ENCODE data around the gene MORF4L1.
"Not testable (repeated sequence)": the region's sequence is repeated elsewhere in the genome, so short reads cannot be mapped to it uniquely, and the experiment has no call there.

MORF4L1 gene

GRCh38 chr15:78927077-78927790 lies 54.5 kb downstream of the MORF4L1 start:
- DNase-seq: no peak

GRCh38 chr15:78928176-78928575 lies 55.5 kb downstream of the MORF4L1 start:
- not testable (repeated sequence) for DNase-seq

GRCh38 chr15:78928616-78929093 lies 56.0 kb downstream of the MORF4L1 start:
- DNase-seq: no peak

- DNase-seq: no peak
These were observed 57.0 kb downstream of the MORF4L1 start for GRCh38 chr15:78929536-78930264.

GRCh38 chr15:78930577-78931388 lies 58.1 kb downstream of the MORF4L1 start:
- no peak for DNase-seq

- no peak for DNase-seq
These were observed 59.0 kb downstream of the MORF4L1 start for GRCh38 chr15:78931439-78932257.

GRCh38 chr15:78932258-78932808 lies 59.6 kb downstream of the MORF4L1 start:
- DNase-seq: no peak

- DNase-seq: no peak
These were observed 60.6 kb downstream of the MORF4L1 start for GRCh38 chr15:78933187-78933822.

GRCh38 chr15:78933823-78934654 lies 61.3 kb downstream of the MORF4L1 start:
- no peak for DNase-seq

GRCh38 chr15:78934655-78935023 lies 61.9 kb downstream of the MORF4L1 start:
- DNase-seq: no peak

- DNase-seq: no peak
These were observed 64.5 kb downstream of the MORF4L1 start for GRCh38 chr15:78937132-78937739.

- DNase-seq: no peak
These were observed 66.2 kb downstream of the MORF4L1 start for GRCh38 chr15:78938658-78939488.

GRCh38 chr15:78942741-78943140 lies 70.1 kb downstream of the MORF4L1 start:
- no peak for DNase-seq

- no peak for DNase-seq
These were observed 71.0 kb downstream of the MORF4L1 start for GRCh38 chr15:78943692-78944091.

- no peak for DNase-seq
These were observed 71.5 kb downstream of the MORF4L1 start for GRCh38 chr15:78944202-78944625.

- DNase-seq: peak; percentile 29
These were observed 72.1 kb downstream of the MORF4L1 start, which contains the start of gene CTSH for GRCh38 chr15:78944669-78945407. Gene CTSH, minus strand, starts transcription at chr15:78945046. Its CDS starts 65 bp downstream, at chr15:78944981.

- no peak for DNase-seq
These were observed 73.8 kb downstream of the MORF4L1 start for GRCh38 chr15:78946493-78946892.

- DNase-seq: no peak
These were observed 74.8 kb downstream of the MORF4L1 start for GRCh38 chr15:78947506-78947905.

Data from DMS79 (cell line).